ENCODE data around the gene KIF16B. TPM values are rescaled to one million over a fixed set of nuclear protein-coding genes. Genes with fewer than 3 reads are reported as not detected.

Gene KIF16B
- total RNA-seq, 1 experiment from 2014 or later = 7.0 TPM

- no peaks in the 10 kb centered on the region for H3K9me3 ChIP-seq (ENCODE audit: control insufficient read depth in 1 of 2, insufficient read depth in 1 of 2, low read depth in 1 of 2, low read length in 2 of 2)
- H3K4me1 ChIP-seq (ENCODE audit: control insufficient read depth in 1 of 2, insufficient read depth in 2 of 2, low read length in 2 of 2) = no peaks in the 10 kb centered on the region
- no peaks in the 10 kb centered on the region for H3K27me3 ChIP-seq (ENCODE audit: insufficient read depth, low read length)
- H3K36me3 ChIP-seq (ENCODE audit: control insufficient read depth in 1 of 2, insufficient read depth in 2 of 2, low read length in 2 of 2) = no peaks in the 10 kb centered on the region
- no peak overlapping the region for H3K9ac ChIP-seq (ENCODE audit: low read length)
- TF ChIP-seq CTCF (IDR thresholded peaks at IDR 0.05 in 2 of 3, conservative IDR thresholded peaks at IDR 0.05 in 1 of 3; ENCODE audit: borderline replicate concordance in 1 of 3, insufficient read depth in 1 of 3, low read depth in 2 of 3, low read length in 2 of 3) (no peak), RAD21 (IDR thresholded peaks at IDR 0.05; ENCODE audit: low read depth) (0 out of 2 replicates have a peak, but pooled peaks have one; percentile 14)
- CTCF ChIA-PET = interaction anchor here (1.0 kb wide), 1 partner anchor 523 kb away, joined by 3 read pairs; no protein-coding TSS in a partner anchor
- no peaks in the 10 kb centered on the region for H4K20me1 ChIP-seq (ENCODE audit: insufficient read depth)
- BruUV-seq (replicated peaks) = no TSS peak
- H3K79me2 ChIP-seq (ENCODE audit: insufficient read depth, low read length) = no peaks in the 10 kb centered on the region
- H3K9me2 ChIP-seq (ENCODE audit: insufficient read depth) = no peaks in the 10 kb centered on the region
- no peak for DNase-seq (ENCODE audit: low read depth, low spot score)
- RAD21 ChIA-PET (ENCODE audit: low non-redundant PET in 1 of 2, low total read pairs in 2 of 2, uncharacterized antibody in 2 of 2, unreplicated experiment in 2 of 2) = no interaction called here
- no peak for ATAC-seq
- intact Hi-C loops (cut with micrococcal nuclease) = no loop called here
- H3K4me3 ChIP-seq (replicated peaks in 1 of 2; ENCODE audit: low read depth in 1 of 2, low read length in 2 of 2) = no peak overlapping the region
- no peak overlapping the region for H3K4me2 ChIP-seq (ENCODE audit: low read length)
- POLR2A ChIA-PET = no interaction called here
- no peak overlapping the region for H3K27ac ChIP-seq (ENCODE audit: low read depth, low read length)
- no peak overlapping the region for H2AFZ ChIP-seq (ENCODE audit: low read depth, low read length, poor library complexity, severe bottlenecking)
Observed at GRCh38 chr20:16279320-16279719, 293.9 kb downstream of the KIF16B start.

- TF ChIP-seq EZH2phosphoT487 (IDR thresholded peaks at IDR 0.05; ENCODE audit: borderline replicate concordance) = no peak
- TF ChIP-seq REST (IDR thresholded peaks at IDR 0.05; ENCODE audit: low read depth) = no peak
- TF ChIP-seq CBX3 (IDR thresholded peaks at IDR 0.05; ENCODE audit: low read depth) = no peak
- no peak for TF ChIP-seq CTCF (IDR thresholded peaks at IDR 0.05 in 2 of 3, conservative IDR thresholded peaks at IDR 0.05 in 1 of 3; ENCODE audit: borderline replicate concordance in 1 of 3, insufficient read depth in 1 of 3, low read depth in 2 of 3, low read length in 2 of 3)
- TF ChIP-seq EGR1 (IDR thresholded peaks at IDR 0.05; ENCODE audit: low read depth) = no peak
- POLR2A ChIA-PET = no interaction called here
- no peak for ATAC-seq
- Histone ChIP-seq H3K9ac (ENCODE audit: low read length) (no peak overlapping the region), H3K27ac (ENCODE audit: low read depth, low read length) (no peak overlapping the region), H3K4me3 (replicated peaks in 1 of 2; ENCODE audit: low read depth in 1 of 2, low read length in 2 of 2) (no peak overlapping the region), H3K9me2 (ENCODE audit: insufficient read depth) (no peaks in the 10 kb centered on the region), H3K9me3 (ENCODE audit: control insufficient read depth in 1 of 2, insufficient read depth in 1 of 2, low read depth in 1 of 2, low read length in 2 of 2) (no peaks in the 10 kb centered on the region), H4K20me1 (ENCODE audit: insufficient read depth) (no peaks in the 10 kb centered on the region), H3K79me2 (ENCODE audit: insufficient read depth, low read length) (no peaks in the 10 kb centered on the region), H3K4me1 (ENCODE audit: control insufficient read depth in 1 of 2, insufficient read depth in 2 of 2, low read length in 2 of 2) (no peaks in the 10 kb centered on the region), H3K27me3 (ENCODE audit: insufficient read depth, low read length) (no peaks in the 10 kb centered on the region), H3K36me3 (ENCODE audit: control insufficient read depth in 1 of 2, insufficient read depth in 2 of 2, low read length in 2 of 2) (no peaks in the 10 kb centered on the region), H3K4me2 (ENCODE audit: low read length) (no peak overlapping the region), H2AFZ (ENCODE audit: low read depth, low read length, poor library complexity, severe bottlenecking) (no peak overlapping the region)
- BruUV-seq (replicated peaks) = no TSS peak
- no peak for DNase-seq (ENCODE audit: low read depth, low spot score)
- CTCF ChIA-PET = no interaction called here
- RAD21 ChIA-PET (ENCODE audit: low non-redundant PET in 1 of 2, low total read pairs in 2 of 2, uncharacterized antibody in 2 of 2, unreplicated experiment in 2 of 2) = no interaction called here
- intact Hi-C loops (cut with micrococcal nuclease) = no loop called here
Observed at GRCh38 chr20:16273812-16274555, 299.3 kb downstream of the KIF16B start.
